ENCODE measurements around the gene PYCR2. TPM values are rescaled to one million over a fixed set of nuclear protein-coding genes. Genes with fewer than 3 reads are reported as not detected.

The PYCR2 gene
- total and polyA plus RNA-seq, 2 of the 8 experiments (the other 6 are each of a cell fraction or from before 2014, with no cell fraction given), result 79.3 to 84.6 TPM

- TF ChIP-seq PHF8 (conservative IDR thresholded peaks at IDR 0.05; ENCODE audit: low read depth, low read length), result no peak
- TF ChIP-seq SUZ12 (IDR thresholded peaks at IDR 0.05; ENCODE audit: low read length), result no peak
- no peak for TF ChIP-seq SIN3A (conservative IDR thresholded peaks at IDR 0.05 in 1 of 2, IDR thresholded peaks at IDR 0.05 in 1 of 2; ENCODE audit: low read depth in 1 of 2, low read length in 2 of 2)
- Histone ChIP-seq H4K8ac (ENCODE audit: extremely low read depth, insufficient read depth, low read length) (no peak overlapping the region), H4K5ac (ENCODE audit: insufficient read length, low read depth, low read length) (no peak overlapping the region), H4K91ac (replicated peaks; ENCODE audit: insufficient read length, low read length) (no peak overlapping the region), H2BK5ac (ENCODE audit: low read depth, low read length) (no peak overlapping the region; the same call in 1 of the 2 replicates), H3K4me3 (ENCODE audit: extremely low read depth in 1 of 4, insufficient read depth in 2 of 4, low read depth in 3 of 4, low read length in 4 of 4) (no peak overlapping the region), H3K14ac (ENCODE audit: insufficient read length) (no peak overlapping the region), H3K9ac (replicated peaks in 1 of 4; ENCODE audit: extremely low read depth in 1 of 4, low read depth in 3 of 4, low read length in 3 of 4) (no peak overlapping the region), H2BK20ac (ENCODE audit: low read length) (no peak overlapping the region), H3K27ac (ENCODE audit: low read depth, low read length) (no peak overlapping the region), H3K27me3 (replicated peaks in 1 of 4; ENCODE audit: control insufficient read depth in 3 of 4, extremely low read depth in 1 of 4, insufficient read depth in 3 of 4, low read length in 3 of 4) (peaks cover 0 to 2% (median 1%) of the 10 kb centered on the region in 4 experiments; a peak in 2 of 7 replicates), H3K79me1 (ENCODE audit: low read depth, low read length) (peaks cover 24% of the 10 kb centered on the region), H3K18ac (ENCODE audit: extremely low read depth, low read length) (no peak overlapping the region), H3K4me1 (replicated peaks in 1 of 4; ENCODE audit: control insufficient read depth in 3 of 4, insufficient read depth in 4 of 4, low read length in 3 of 4) (peaks cover 9 to 20% (median 15%) of the 10 kb centered on the region in 4 experiments), H2BK120ac (replicated peaks; ENCODE audit: low read depth, low read length) (no peak overlapping the region), H2BK15ac (ENCODE audit: low read length) (no peak overlapping the region), H3K4ac (replicated peaks; ENCODE audit: insufficient read length, low read depth, low read length) (no peak overlapping the region), H3K4me2 (ENCODE audit: insufficient read depth in 1 of 2, low read depth in 2 of 2, low read length in 2 of 2) (no peak overlapping the region), H3K23me2 (ENCODE audit: low read depth, low read length) (no peaks in the 10 kb centered on the region; the same call in 1 of the 2 replicates), H2AK5ac (ENCODE audit: low read depth, low read length) (no peak overlapping the region), H3K56ac (replicated peaks; ENCODE audit: insufficient read length, low read depth, low read length) (no peak overlapping the region), H4K20me1 (replicated peaks in 1 of 2; ENCODE audit: control insufficient read depth in 1 of 2, insufficient read depth in 2 of 2, low read length in 2 of 2) (peaks cover 2 to 13% of the 10 kb centered on the region in 2 experiments), H3K9me3 (ENCODE audit: insufficient read depth in 2 of 2, low read depth in 1 of 2, low read length in 1 of 2) (no peaks in the 10 kb centered on the region), H3K79me2 (ENCODE audit: control insufficient read depth in 1 of 2, insufficient read depth in 2 of 2, low read length in 2 of 2) (peaks cover 0 to 13% of the 10 kb centered on the region in 2 experiments; a peak in 2 of 4 replicates), H2BK12ac (ENCODE audit: low read depth, low read length) (no peak overlapping the region), H3K23ac (ENCODE audit: insufficient read length) (no peak overlapping the region), H3K36me3 (ENCODE audit: control insufficient read depth in 2 of 4, insufficient read depth in 4 of 4, low read length in 3 of 4) (peaks cover 0 to 5% (median 0%) of the 10 kb centered on the region in 4 experiments; a peak in 3 of 8 replicates), H2AFZ (ENCODE audit: low read length) (no peak overlapping the region)
- ChIA-PET POLR2A (ENCODE audit: partially characterized antibody) (interaction anchor here (0.8 to 1.7 kb wide), 7 partner anchors 25 to 68 kb away, joined by 3 to 5 read pairs (median 4); partner anchors contain the start of gene PYCR2), CTCF (ENCODE audit: partially characterized antibody) (interaction anchor here (0.5 to 21.3 kb wide), 42 partner anchors 10 to 405 kb away, joined by 3 to 406 read pairs (median 4); partner anchors contain the start of genes LEFTY1, PYCR2 and SRP9)
- 92% methylated on average over 12 of the region's 12 CpGs; no CpG with 5 or more reads in 1 of the 2 experiments for WGBS, 2 experiments (ENCODE audit: extremely low coverage in 1 of 2, insufficient coverage in 1 of 2, insufficient read length in 1 of 2, insufficient replicate concordance in 2 of 2, low coverage in 1 of 2, low lambda C conversion rate in 2 of 2, missing lambda C conversion rate in 1 of 2)
- DNase-seq (ENCODE audit: low read depth in 1 of 2, low spot score in 2 of 2) (no peak), FAIRE-seq (no peak)
Observed at GRCh38 chr1:225876900-225877510, 47.0 kb downstream of the PYCR2 start.
